Activated CD8-positive, alpha-beta memory T cell treated with anti-CD3 and anti-CD28 coated beads, Interleukin-2, amount 50 U/mL, for 48 hours (primary cell): ENCODE data around the gene ACYP2.

ENCODE experiments used
- DNase-seq: peaks from one replicate; pipeline ENCODE4 v3.0.0-alpha.2; 2020

ACYP2 gene

GRCh38 chr2:54330926-54331835 is 215.8 kb downstream of the ACYP2 start:
- DNase-seq, result no peak

GRCh38 chr2:54332386-54332785 is 217.0 kb downstream of the ACYP2 start:
- no peak for DNase-seq

- no peak for DNase-seq
These were observed 220.9 kb downstream of the ACYP2 start for GRCh38 chr2:54336136-54336976.

GRCh38 chr2:54336977-54337255 is 221.5 kb downstream of the ACYP2 start:
- no peak for DNase-seq

- DNase-seq, result no peak
These were observed 226.2 kb downstream of the ACYP2 start for GRCh38 chr2:54341656-54342055.

- DNase-seq, result no peak
These were observed 227.2 kb downstream of the ACYP2 start for GRCh38 chr2:54342603-54343002.

- DNase-seq, result no peak
These were observed 232.2 kb downstream of the ACYP2 start for GRCh38 chr2:54347622-54348021.

- no peak for DNase-seq
These were observed 233.2 kb downstream of the ACYP2 start for GRCh38 chr2:54348646-54349045.

GRCh38 chr2:54350426-54350825 is 235.0 kb downstream of the ACYP2 start:
- DNase-seq, result no peak

- DNase-seq, result no peak
These were observed 237.8 kb downstream of the ACYP2 start for GRCh38 chr2:54353216-54353615.
